Measurements from ENCODE around the gene COQ4. TPM values are rescaled to one million over a fixed set of nuclear protein-coding genes. Genes with fewer than 3 reads are reported as not detected.

COQ4 gene
- total and polyA plus RNA-seq, 2 of the 8 experiments (the other 6 are each of a cell fraction or from before 2014, with no cell fraction given) = 32.3 to 58.8 TPM

- Histone ChIP-seq H3K4me2 (ENCODE audit: insufficient read depth in 1 of 2, low read depth in 2 of 2, low read length in 2 of 2) (no peak overlapping the region; a peak in 1 of 4 replicates), H3K4me1 (replicated peaks in 1 of 4; ENCODE audit: control insufficient read depth in 3 of 4, insufficient read depth in 4 of 4, low read length in 3 of 4) (peaks cover 0 to 8% (median 3%) of the 10 kb centered on the region in 4 experiments; a peak in 4 of 7 replicates), H4K20me1 (replicated peaks in 1 of 2; ENCODE audit: control insufficient read depth in 1 of 2, insufficient read depth in 2 of 2, low read length in 2 of 2) (peaks cover 0 to 13% of the 10 kb centered on the region in 2 experiments), H3K79me1 (ENCODE audit: low read depth, low read length) (peaks cover 10% of the 10 kb centered on the region; the same call in 1 of the 2 replicates), H2BK20ac (ENCODE audit: low read length) (no peak overlapping the region), H3K4me3 (ENCODE audit: extremely low read depth in 1 of 4, insufficient read depth in 2 of 4, low read depth in 3 of 4, low read length in 4 of 4) (no peak overlapping the region), H3K36me3 (ENCODE audit: control insufficient read depth in 2 of 4, insufficient read depth in 4 of 4, low read length in 3 of 4) (no peaks in the 10 kb centered on the region; a peak in 2 of 8 replicates), H3K14ac (ENCODE audit: insufficient read length) (no peak overlapping the region), H2BK120ac (replicated peaks; ENCODE audit: low read depth, low read length) (no peak overlapping the region), H4K8ac (ENCODE audit: extremely low read depth, insufficient read depth, low read length) (no peak overlapping the region), H2BK15ac (ENCODE audit: low read length) (no peak overlapping the region), H3K9ac (replicated peaks in 1 of 4; ENCODE audit: extremely low read depth in 1 of 4, low read depth in 3 of 4, low read length in 3 of 4) (no peak overlapping the region), H3K18ac (ENCODE audit: extremely low read depth, low read length) (no peak overlapping the region), H3K27me3 (replicated peaks in 1 of 4; ENCODE audit: control insufficient read depth in 3 of 4, extremely low read depth in 1 of 4, insufficient read depth in 3 of 4, low read length in 3 of 4) (peaks cover 0 to 7% (median 0%) of the 10 kb centered on the region in 4 experiments; a peak in 2 of 7 replicates), H4K5ac (ENCODE audit: insufficient read length, low read depth, low read length) (no peak overlapping the region), H3K27ac (ENCODE audit: low read depth, low read length) (no peak overlapping the region), H3K9me3 (ENCODE audit: insufficient read depth in 2 of 2, low read depth in 1 of 2, low read length in 1 of 2) (no peaks in the 10 kb centered on the region), H3K23ac (ENCODE audit: insufficient read length) (no peak overlapping the region), H3K23me2 (ENCODE audit: low read depth, low read length) (peaks cover 8% of the 10 kb centered on the region; the same call in 1 of the 2 replicates), H3K56ac (replicated peaks; ENCODE audit: insufficient read length, low read depth, low read length) (no peak overlapping the region), H4K91ac (replicated peaks; ENCODE audit: insufficient read length, low read length) (no peak overlapping the region), H2BK12ac (ENCODE audit: low read depth, low read length) (no peak overlapping the region), H2AK5ac (ENCODE audit: low read depth, low read length) (no peak overlapping the region), H3K79me2 (ENCODE audit: control insufficient read depth in 1 of 2, insufficient read depth in 2 of 2, low read length in 2 of 2) (peaks cover 7 to 25% of the 10 kb centered on the region in 2 experiments), H2AFZ (ENCODE audit: low read length) (no peak overlapping the region), H3K4ac (replicated peaks; ENCODE audit: insufficient read length, low read depth, low read length) (no peak overlapping the region), H2BK5ac (ENCODE audit: low read depth, low read length) (no peak overlapping the region)
- FAIRE-seq = no peak
- ChIA-PET POLR2A (ENCODE audit: partially characterized antibody) (interaction anchor here (1.1 to 1.5 kb wide), 2 partner anchors 21 to 156 kb away, joined by 4 read pairs; no protein-coding TSS in a partner anchor), CTCF (ENCODE audit: partially characterized antibody) (interaction anchor here (4.4 to 25.1 kb wide), 3 partner anchors 10 to 36 kb away, joined by 29 to 544 read pairs (median 323); no protein-coding TSS in a partner anchor)
- no peak for DNase-seq (ENCODE audit: low read depth in 1 of 2, low spot score in 2 of 2)
- no CpG with 5 or more reads among the region's 1 CpG for WGBS, 2 experiments (ENCODE audit: extremely low coverage in 1 of 2, insufficient coverage in 1 of 2, insufficient read length in 1 of 2, insufficient replicate concordance in 2 of 2, low coverage in 1 of 2, low lambda C conversion rate in 2 of 2, missing lambda C conversion rate in 1 of 2)
- TF ChIP-seq YY1 (IDR thresholded peaks at IDR 0.05; ENCODE audit: low read depth, low read length) (no peak), TEAD4 (IDR thresholded peaks at IDR 0.05; ENCODE audit: low read depth, low read length) (no peak), CTBP2 (IDR thresholded peaks at IDR 0.05; ENCODE audit: borderline replicate concordance, insufficient read depth, insufficient read length, low read length) (no peak), RAD21 (IDR thresholded peaks at IDR 0.05 in 1 of 2, conservative IDR thresholded peaks at IDR 0.05 in 1 of 2; ENCODE audit: low read depth in 2 of 2, low read length in 2 of 2) (no peak), FOSL1 (IDR thresholded peaks at IDR 0.05; ENCODE audit: insufficient read depth, low read depth, low read length) (no peak), MAX (IDR thresholded peaks at IDR 0.05) (no peak), SRF (IDR thresholded peaks at IDR 0.05; ENCODE audit: low read depth, low read length) (no peak), GTF2F1 (IDR thresholded peaks at IDR 0.05; ENCODE audit: borderline replicate concordance, low read depth, low read length) (no peak), NANOG (IDR thresholded peaks at IDR 0.05; ENCODE audit: insufficient read depth, low read depth, low read length, poor library complexity, severe bottlenecking) (no peak), HDAC6 (IDR thresholded peaks at IDR 0.05; ENCODE audit: low read depth, low read length) (no peak), PHF8 (conservative IDR thresholded peaks at IDR 0.05; ENCODE audit: low read depth, low read length) (no peak), GABPA (IDR thresholded peaks at IDR 0.05; ENCODE audit: borderline replicate concordance, insufficient read depth, low read length) (no peak), SIRT6 (IDR thresholded peaks at IDR 0.05; ENCODE audit: low read length) (no peak)
These were observed 50.1 kb downstream of the COQ4 start for GRCh38 chr9:128372784-128373183.
